OCI-LY1 (cell line): ENCODE results near the gene GDA.

Experiments used
- CTCF ChIP-seq: fragments of 200-600 bp; sonication (generic), shearing (Covaris generic); IDR thresholded peaks from 2 replicates; pipeline ENCODE4 v1.5.1; 2017; ENCODE audit warnings: mild to moderate bottlenecking, antibody characterized with exemption, low read length, moderate library complexity, mixed read lengths
- EZH2 ChIP-seq: fragments of 200-600 bp; sonication (generic), shearing (Covaris generic); IDR thresholded peaks from 2 replicates; pipeline ENCODE4 v1.8.0; 2017; ENCODE audit warnings: borderline replicate concordance, mixed run types, mild to moderate bottlenecking, antibody characterized with exemption, low read length, moderate library complexity, mixed read lengths

- TF ChIP-seq CTCF = no peak
- TF ChIP-seq EZH2 = no peak
These were observed 887 bp downstream of the GDA start for GRCh38 chr9:72150127-72150526.
